HG03432 (cell line): Measurements from ENCODE around the gene MAF.

Source experiments
- ATAC-seq: cut with Tn5 transposase; IDR thresholded peaks from one replicate; pipeline ENCODE4 v1.9.1; 2021; ENCODE audit warnings: mild to moderate bottlenecking, moderate library complexity; ENCODE audit not compliant: unreplicated experiment

The MAF gene

DNA sequence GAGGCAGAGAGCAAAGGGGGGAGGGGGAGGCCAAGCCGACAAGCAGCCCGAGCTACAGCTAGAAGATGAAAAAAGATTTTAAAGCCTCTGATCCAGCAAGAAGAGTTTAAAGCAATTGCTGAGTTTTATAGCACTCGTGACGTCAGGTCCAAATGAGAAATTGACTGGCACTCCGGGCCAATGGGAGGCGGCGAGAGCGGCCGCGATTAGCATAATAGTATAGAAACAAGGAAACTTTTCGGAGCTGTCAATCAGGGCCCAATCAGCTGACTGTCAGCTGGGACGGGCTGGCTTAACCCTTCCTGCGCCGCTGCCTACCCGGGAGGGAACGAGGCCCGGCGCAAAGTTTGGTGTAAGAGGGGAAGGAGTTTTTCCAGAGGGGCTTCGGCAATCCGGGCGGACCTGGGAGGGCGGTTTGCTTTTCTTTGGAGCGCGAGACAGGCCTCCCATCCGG is at the start of gene MAF:
Gene MAF (minus strand): TSS at position 100 of the 454 bp plus-strand sequence. CDS start 835 bp downstream, outside the sequence.
- ATAC-seq = peak; percentile 37

DNA sequence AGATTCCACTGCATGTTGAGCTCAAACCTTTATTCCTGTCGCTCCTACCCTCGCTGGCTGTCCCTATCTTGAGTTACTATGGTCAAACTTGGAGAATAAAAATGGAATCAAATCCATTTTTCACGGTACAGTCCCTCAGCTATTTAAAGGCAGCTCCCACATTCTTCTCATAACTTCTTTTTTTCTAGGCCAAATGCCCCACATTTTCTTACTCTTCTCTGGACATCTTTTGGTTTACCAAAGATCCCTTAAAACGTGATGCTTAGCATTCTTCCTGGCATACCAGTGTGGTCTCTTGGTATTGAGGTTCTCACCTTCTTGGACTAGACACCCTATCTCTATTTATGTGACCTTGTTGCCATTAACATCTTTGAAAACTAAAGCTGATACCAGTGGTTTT is 48.3 kb upstream of the MAF start:
- ATAC-seq = no peak

DNA sequence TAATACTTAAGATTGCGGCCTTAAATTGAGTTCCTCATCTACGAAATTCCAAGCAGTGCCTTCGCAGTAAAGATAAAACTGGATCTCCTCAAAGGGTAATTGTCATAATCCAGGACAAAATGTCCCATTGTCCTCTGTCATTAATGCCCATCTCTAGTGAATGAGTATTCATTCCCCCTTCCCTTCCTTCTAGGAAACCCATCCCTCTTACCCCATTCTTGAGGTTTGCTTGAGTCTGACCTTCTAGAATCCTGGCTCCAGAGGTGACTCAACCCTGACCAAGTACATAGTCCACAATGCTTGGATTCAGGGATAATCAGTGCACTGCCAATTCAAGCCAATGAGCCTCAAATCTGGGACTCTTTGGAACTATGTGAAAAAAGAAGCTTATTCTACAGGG is 47.0 kb upstream of the MAF start:
- no peak for ATAC-seq

DNA sequence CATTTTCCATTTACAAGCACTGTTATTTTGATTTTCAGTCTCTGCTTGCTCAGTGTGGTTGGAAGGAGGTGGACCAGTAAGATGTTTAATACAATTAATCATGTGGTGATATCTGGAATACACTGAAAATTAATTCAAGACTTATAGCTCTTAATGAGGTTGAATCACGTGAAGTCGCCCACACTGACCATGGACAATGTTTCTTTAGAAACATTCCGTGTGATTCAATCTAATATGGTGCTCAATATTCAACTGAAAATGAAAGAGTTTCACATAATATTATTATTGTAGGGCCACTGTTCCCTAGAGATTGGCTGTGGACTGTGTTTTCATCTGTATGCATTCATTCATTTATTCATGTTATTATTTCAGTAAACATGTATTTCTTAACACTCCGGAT is 45.2 kb upstream of the MAF start:
- no peak for ATAC-seq

DNA sequence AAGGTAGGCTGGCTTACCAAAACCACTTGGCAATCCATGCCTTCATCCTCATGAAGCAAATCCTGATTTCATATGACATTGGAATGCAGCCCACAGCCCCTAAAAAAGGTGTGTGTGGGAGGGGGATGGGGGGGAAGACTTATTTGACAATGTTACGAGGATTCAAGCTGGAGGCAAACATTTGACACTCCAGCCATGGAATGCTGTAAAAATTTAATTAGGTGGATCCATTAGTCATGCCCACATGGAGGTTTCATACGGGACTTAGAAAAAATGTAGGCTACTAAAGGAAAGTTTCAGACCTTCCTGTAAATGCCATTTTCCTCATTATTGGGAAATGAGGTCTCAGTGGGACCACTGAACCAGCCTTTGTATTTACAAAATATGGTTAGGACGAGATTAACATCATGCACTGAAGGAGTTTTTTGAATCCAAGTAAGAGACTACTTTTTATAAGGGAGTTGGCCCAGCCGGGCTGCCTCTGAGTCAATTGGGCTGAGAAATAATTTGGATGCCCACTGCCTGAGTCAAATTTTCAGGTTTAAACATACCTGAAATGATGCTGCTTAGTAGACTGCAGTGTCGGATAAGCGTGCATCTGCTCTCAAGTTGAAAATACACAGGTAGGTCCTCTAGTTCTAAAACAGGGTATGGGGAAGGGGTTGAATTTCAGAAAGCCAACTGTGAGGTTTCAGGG is 44.6 kb upstream of the MAF start:
- ATAC-seq = no peak

DNA sequence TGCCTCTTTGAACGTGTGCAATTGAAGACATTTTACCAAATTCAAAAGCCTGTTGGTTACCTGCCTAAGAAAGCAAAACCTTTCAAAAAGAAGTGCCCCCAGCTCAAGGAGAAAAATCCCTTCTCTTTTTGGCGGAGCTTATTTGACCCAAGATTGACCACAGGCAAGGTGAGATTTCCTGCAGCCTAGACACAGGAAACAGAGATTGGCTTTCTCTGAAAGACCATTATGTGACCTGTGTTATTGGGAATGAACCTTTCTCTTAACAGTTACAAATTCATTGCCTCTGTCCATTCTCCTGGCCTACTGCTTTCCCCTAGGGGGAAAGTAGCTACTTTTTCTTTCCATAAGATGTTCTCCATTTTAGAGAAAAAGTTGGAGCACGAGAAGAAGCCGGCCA is 42.1 kb upstream of the MAF start:
- no peak for ATAC-seq

DNA sequence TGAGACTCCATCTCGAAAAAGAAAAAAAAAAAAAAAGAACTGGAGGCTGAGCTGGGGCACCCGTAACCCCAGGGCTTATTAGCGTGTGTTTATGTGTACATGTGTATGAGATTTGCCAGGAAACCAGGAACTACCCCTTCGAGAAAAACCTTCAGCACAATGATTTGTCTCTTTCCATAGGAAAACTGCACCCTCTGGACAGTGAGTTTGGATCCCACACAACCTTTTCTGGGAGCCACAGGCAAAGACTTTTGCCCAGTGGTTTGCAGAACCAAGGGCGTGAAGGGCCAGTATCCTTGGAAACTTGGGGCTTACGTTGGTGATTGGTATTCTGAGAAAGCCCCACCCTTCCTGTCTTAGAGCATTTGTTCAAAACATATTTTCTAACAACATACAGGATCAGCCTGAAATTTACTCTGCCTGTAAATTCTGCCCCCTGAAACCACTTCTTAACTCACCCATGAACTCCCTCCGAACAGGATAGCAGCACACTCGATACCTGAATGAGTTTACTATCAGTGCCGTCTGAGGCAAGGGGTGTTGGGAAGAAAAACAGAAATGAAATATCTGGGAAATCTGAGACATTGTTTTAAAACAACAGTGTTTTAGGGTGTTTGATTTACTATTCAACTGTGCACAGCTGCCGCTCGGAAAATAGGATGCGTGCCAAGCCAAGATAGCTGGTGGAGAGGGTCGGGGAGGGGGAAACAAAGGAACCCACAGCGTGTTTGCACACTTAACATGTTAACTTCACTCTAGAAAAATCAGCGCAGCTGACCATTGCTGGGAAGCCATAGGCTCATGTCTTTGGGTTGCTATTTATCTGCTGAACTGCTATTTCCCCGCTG is 40.2 kb upstream of the MAF start:
- no peak for ATAC-seq

DNA sequence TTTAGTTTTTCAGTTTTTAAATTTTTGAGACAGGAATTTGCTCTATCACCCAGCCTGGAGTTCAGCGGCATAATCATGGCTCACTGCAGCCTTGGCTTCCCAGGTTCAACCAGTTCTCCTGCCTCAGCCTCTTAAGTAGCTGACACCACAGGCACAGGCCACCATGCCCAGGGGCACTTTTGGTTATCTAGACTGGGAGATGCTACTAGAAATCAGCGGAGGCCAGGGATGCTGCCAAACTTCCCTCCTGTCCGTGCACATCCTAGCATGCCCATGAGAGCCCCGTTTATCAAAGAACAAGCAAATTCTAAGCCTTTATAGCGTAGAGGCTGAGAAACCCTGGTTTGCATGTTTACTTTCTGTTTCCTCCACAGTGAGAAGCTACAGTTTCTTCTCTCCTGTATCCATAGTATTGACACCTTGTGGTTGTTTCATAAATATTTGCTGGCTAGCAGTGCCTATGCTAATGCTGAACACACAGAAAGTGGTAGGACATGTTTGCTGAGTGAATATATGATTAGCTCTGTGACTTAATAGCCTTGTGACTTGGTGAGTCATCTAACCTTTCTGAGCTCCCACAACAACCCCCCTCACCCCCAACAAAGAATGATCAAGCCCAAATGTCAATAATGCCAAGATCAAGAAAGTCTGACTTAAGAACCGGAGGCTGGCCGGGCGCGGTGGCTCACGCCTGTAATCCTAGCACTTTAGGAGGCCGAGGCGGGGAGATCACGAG is 39.2 kb upstream of the MAF start:
- no peak for ATAC-seq

DNA sequence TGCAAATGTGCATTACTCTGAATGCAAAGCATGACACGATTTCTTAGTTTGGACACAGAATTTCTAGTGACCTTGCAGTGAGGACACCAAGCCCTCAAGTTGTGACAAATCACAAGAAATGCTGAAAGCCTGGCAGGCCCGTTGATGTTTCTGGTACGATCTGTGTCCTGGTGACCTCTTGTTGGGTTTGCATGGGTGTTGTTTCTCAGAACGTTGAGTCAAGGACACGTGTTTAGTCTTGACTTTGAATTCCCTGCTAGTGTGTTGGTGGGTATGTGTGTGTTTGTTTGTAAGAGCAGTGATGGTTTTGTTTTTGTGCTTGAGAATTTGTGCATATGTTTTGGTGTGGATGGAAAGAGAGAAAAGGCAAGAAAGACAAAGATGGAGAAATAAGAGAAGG is 37.8 kb upstream of the MAF start:
- no peak for ATAC-seq

DNA sequence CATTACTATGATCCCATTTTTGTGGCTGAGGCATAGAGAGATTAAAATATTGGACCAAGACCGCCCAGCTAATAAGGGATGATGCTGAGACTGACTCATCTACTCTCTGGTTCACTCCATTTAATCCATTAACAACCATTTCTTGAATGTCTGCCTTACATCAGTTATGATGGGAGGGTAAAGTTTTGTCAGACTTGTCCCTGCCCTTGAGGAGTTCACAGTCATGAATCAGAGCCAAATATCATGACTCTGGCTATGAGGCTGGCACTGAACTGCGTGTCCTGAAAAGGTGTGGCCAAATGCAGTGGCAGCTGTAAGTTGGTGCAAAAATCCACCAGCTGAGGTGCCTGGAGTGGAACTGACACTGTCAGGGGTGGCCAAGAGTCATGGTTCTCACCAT is 35.0 kb upstream of the MAF start:
- ATAC-seq = no peak

DNA sequence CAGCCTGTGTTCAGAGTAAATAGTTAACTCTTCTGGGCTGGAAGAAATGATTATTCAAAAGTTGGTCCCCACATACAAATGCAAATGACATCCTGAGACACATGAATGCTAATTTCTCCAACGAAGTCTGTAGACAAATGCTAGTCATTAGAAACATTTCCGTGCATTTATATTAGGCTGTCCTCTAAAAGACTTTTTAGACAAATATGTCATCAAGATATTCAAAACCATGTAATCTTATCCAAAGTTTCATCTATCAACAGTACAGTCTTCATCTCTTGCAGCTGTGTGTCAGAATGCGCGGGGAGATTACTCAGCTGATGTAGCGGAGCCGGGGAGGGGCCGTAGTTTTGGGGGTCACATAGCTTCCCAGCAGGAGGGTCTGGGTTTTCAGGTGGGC is 33.8 kb upstream of the MAF start:
- ATAC-seq = no peak

DNA sequence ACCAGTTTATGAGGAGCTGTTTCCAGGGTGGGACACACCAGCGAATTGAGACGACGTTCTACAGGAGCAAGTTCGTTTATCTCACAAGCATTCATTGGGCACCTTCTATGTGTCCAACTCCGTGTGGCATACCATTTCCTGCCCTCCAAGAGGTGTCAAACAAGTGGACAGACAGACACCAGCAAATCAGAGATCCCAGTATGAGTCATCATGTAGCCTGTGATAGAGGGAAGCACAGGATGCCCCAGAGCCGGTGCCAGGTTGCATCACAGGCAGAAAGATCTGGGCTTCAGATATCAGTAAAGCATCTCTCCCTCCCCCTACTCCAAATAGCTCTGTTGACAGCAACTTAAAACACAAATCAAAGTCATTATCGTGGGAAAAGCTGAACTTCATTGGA is 31.8 kb upstream of the MAF start:
- no peak for ATAC-seq

DNA sequence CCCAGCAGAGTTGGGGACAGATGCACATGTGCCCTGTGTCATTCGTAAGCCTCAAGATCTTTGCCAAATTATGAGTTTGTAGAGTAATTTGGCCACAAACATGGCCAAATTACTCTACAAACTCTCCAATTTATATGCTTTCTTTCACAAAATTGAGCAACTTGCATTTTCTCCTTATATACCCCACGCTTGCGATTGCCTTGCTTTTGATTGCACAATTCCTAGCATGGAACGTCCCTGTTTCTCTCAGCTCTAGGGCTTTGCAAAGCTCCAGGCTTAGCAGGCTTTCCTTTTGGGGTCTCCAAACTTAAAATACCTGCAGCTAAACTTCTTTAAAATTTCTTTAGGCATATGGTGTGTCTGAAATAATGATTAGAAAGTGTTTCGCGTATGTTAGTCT is 28.5 kb upstream of the MAF start:
- ATAC-seq = no peak

DNA sequence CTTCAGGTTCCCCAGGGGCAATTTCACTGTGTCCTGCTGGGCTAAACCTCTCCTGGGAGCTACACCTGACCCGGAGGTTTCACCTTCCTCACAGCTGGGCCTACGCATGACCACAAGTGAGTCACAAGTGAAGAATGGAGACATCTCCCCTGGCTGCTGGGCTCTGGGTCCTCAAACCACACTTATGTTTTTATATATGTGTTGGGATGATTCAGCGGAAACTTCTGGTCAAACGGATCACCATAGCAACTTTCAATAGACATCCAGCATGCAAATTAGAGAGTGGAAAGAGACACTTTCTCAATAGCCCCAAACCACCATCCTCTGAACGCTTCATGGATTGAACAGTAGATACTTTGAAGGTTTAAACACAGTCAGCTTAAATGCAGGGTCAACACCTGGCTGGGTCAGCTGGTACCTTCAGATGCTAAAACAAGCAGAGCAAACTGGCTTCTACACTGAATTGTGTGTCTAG is 28.0 kb upstream of the MAF start:
- ATAC-seq = peak; percentile 90

DNA sequence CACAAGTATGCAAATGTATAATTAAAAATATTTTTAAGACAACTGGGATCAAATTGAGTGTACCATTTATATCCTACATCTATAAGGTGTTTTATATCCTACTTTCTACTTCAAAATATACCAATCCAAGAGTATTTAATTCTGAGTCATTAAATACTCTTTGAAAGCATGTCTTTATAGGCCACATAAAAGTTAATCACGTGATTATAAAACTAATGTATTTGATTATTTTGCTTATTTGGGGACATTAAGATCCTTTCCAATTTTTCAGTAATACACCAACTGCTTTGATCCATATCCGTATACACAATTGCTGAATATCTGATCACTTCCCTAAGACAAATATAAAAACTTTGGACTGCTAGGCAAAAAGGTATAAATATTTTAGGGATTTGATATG is 26.6 kb upstream of the MAF start:
- no peak for ATAC-seq

DNA sequence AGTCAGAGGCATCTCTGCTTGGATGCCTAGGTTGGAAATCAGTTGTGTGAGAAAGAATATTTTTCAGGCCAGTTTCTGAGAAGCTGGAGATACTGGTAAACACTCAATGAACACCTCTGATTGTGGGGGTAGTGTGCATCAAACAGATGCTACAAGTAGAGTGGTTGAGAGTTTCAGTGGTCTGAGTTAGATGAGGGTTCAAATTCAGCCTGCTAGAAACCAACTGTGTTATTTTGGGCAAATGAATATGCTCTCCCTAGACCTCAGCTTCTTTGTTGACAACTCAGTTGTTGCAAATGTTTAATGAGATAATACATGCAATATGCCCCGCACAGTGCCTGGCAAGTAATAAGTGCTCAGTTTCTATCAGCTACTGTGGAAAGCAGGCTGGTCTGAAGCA is 25.2 kb upstream of the MAF start:
- no peak for ATAC-seq

DNA sequence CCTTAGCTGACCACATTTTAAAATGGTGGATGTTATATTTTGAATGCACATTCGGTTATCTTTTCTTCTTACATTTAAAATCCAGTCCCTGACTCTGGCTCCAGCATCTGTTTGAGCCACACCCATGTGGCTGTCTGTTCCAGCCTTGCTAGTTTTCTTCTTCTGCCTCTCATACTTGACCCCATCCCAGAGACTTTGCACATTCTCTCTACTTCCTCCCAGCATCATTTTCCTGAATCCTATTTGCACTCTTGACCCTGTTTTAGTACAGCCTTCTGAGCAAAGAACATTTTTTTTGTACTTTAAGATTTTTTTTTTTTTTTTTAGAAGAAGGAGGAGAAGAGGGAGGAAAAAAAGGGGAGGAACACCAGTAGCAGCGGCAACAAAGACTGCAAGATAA is 23.3 kb upstream of the MAF start:
- ATAC-seq = no peak

DNA sequence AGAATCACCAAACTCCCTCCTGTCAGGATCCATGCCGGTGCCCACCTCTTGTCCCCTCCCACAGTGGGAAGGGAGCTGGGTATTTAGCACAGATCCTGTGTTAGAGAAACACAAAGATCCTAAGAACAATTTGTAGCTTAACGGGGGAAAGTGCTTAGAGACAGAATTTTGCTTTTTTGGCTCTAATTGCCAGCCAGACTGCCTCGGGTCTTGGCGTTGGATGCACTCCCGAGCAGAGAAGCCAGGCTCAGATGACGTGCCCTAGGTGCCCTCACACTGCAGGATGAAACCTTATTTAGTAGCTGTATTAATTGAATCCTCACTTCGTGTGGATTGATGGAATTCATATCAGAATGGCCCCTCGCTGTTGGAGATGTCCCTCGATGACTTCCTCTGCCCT is 22.5 kb upstream of the MAF start:
- no peak for ATAC-seq

DNA sequence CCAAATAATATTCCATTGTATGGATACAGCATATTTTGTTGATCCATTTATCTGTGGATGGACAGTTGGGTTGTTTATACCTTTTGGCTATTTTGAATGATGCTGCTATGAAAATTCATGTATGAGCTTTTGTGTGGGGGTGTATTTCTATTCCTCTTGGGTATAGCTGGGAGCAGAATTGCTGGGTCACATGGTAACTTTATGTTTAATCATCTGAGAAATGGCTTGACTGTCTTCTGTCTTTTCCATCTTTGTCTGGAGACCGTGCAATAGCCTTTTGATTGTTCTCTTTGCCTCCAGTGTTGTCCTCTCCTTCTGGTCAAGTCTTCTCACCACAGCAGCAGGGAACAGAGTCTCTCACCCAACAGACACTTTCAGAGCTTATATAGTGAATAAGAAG is 20.5 kb upstream of the MAF start:
- ATAC-seq = no peak

DNA sequence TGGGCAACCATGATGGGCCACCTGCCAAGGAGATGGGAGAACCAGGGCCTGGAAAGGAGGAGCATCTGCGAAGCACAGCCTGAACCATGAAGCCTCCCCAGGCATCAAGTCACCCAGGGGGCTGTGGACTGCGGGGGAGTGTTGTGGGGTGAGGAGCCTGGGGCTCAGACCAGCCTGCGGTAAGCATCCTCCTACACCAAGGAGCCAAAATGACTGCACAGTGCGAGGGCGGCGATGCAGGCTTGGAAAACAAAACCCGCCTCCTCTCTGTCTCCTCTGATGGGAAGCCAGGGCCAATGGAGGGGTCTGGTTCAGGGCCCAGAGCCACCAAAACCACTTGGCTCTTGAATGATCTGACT is 18.1 kb upstream of the MAF start:
- no peak for ATAC-seq

DNA sequence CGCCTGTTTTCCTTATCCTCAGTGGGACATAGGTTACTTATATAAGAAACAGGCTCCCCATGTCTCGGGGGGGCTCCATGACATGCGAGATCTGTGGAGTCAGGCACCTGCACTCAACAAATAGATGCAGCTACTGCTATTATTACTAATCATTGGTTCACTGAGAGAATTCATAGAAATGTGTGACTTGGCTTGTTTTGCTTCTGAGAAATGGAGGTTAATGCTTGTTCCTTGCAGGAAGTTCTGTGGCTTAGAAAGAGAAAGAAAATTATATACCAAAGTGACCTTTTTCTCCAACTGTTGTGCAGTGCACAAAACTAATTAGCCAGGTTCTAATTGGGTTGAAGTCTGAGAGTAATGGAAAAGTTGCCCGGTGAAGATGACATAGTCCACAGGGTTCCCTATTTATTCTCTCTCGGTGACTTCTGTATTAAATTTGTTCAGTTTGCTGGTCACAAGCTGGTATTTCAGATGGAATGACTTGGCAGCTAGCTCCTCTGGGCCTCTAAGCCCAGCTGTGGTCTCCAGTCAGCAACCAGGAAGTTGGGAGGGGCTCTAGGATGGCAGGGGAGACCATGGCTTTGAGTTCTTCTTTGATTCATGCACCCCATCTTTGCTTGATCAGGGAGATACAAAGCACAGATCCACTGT is 17.6 kb upstream of the MAF start:
- ATAC-seq = no peak
